ENCODE measurements around the gene SETD2.

- no peak for TF ChIP-seq JUND (IDR thresholded peaks at IDR 0.05; ENCODE audit: low read length)
- no peak for TF ChIP-seq SRF (IDR thresholded peaks at IDR 0.05; ENCODE audit: low read depth, low read length)
- TF ChIP-seq ATF2 (IDR thresholded peaks at IDR 0.05; ENCODE audit: low read length): no peak
- TF ChIP-seq SP1 (IDR thresholded peaks at IDR 0.05; ENCODE audit: low read depth, low read length): no peak
- TF ChIP-seq CTCF (IDR thresholded peaks at IDR 0.05; ENCODE audit: control extremely low read depth in 1 of 3, insufficient read depth in 1 of 3, low read depth in 1 of 3, low read length in 3 of 3): no peak
- TF ChIP-seq JUN (IDR thresholded peaks at IDR 0.05; ENCODE audit: low read depth, low read length): no peak
- no peak for TF ChIP-seq TBP (IDR thresholded peaks at IDR 0.05; ENCODE audit: low read depth, low read length)
- peak in 1 of 2 experiments; percentile 45; a peak in 1 of 3 replicates for TF ChIP-seq POLR2A (IDR thresholded peaks at IDR 0.05; ENCODE audit: control extremely low read depth in 1 of 2, low read depth in 2 of 2, low read length in 2 of 2)
- TF ChIP-seq SP2 (IDR thresholded peaks at IDR 0.05; ENCODE audit: low read length): no peak
- TF ChIP-seq ATF3 (IDR thresholded peaks at IDR 0.05; ENCODE audit: insufficient read depth, low read depth, low read length): no peak
Observed at GRCh38 chr3:47163169-47164006, 525 bp downstream of the SETD2 start.

Data from H1 (cell line).